ENCODE data around the gene PDE11A. TPM values are rescaled to one million over a fixed set of nuclear protein-coding genes. Genes with fewer than 3 reads are reported as not detected.

Gene PDE11A
- total RNA-seq, 2 experiments from 2014 or later, result not detected

DNA sequence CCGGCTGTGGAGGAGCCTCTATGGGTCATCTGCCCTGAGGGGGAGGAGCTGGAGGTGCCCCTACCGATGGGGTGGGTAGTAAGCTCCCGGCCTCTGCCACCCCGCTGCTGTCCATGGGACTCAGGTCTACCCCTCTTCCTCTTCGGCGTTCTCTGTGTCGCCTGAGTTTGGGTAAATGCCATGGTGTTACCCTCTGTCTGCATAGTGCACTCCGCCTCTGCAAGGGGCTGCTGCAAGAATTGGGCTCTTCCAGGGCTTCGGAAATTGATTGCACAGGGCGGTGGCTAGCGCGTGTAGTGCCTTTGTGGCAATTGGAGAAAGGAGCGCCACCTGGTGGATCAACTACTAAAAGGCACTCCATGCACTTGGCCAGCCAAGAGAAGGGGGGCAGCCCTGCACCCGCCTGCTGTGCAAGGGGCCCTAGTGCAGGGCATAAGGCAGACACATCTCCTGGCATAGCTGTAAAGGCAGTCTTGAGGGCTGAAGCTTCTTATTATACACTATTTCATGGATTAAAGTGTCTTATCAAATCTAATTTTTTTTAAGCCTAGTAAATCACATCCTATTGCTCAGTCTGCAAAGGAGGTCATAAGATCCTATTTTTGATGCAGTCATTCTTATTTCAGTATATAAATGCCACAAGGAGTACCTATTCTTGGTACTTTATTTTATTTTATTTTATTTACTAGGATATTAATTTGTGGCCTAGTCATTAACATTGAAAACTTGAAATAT is 308.9 kb downstream of the PDE11A start:
- Mint-ChIP-seq H3K27ac (no peak overlapping the region), H3K27me3 (peaks cover 17% of the 10 kb centered on the region), H3K4me1 (peaks cover 8% of the 10 kb centered on the region), H3K4me3 (no peak overlapping the region), H3K9me3 (no peaks in the 10 kb centered on the region), H3K36me3 (ENCODE audit: low read depth) (no peaks in the 10 kb centered on the region)
- ChIA-PET CTCF (interaction anchor here (0.6 to 1.6 kb wide), 3 partner anchors 9 to 92 kb away, joined by 3 to 5 read pairs (median 5); no protein-coding TSS in a partner anchor), POLR2A (no interaction called here)
- peak; percentile 85 for DNase-seq

DNA sequence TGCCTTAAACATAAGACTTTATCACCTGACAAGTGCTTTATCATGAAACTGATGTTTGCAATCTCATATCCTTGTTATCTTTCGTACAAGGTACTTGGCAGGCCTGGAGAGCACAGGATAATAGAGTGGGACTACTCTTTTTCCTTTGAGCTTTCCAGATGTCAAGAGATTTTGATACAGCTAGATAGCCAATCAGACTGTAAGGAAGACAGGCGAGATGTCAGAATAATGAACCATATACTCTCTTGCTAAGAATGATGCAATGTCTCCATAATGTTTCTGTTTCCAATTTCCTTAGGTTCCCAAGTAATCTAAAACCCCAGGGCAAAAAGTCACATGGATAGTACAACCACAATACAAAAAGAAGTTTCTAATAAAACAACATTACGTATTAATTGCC is 313.1 kb downstream of the PDE11A start:
- H3K4me1 Mint-ChIP-seq, result peaks cover 4% of the 10 kb centered on the region
- ChIA-PET POLR2A (interaction anchor here (0.6 kb wide), 1 partner anchor 426 kb away, joined by 4 read pairs; no protein-coding TSS in a partner anchor), CTCF (no interaction called here)
- no peak overlapping the region for H3K27ac Mint-ChIP-seq
- no peaks in the 10 kb centered on the region for H3K36me3 Mint-ChIP-seq (ENCODE audit: low read depth)
- peaks cover 23% of the 10 kb centered on the region for H3K27me3 Mint-ChIP-seq
- no peak for DNase-seq
- H3K9me3 Mint-ChIP-seq, result no peaks in the 10 kb centered on the region
- no peak overlapping the region for H3K4me3 Mint-ChIP-seq

DNA sequence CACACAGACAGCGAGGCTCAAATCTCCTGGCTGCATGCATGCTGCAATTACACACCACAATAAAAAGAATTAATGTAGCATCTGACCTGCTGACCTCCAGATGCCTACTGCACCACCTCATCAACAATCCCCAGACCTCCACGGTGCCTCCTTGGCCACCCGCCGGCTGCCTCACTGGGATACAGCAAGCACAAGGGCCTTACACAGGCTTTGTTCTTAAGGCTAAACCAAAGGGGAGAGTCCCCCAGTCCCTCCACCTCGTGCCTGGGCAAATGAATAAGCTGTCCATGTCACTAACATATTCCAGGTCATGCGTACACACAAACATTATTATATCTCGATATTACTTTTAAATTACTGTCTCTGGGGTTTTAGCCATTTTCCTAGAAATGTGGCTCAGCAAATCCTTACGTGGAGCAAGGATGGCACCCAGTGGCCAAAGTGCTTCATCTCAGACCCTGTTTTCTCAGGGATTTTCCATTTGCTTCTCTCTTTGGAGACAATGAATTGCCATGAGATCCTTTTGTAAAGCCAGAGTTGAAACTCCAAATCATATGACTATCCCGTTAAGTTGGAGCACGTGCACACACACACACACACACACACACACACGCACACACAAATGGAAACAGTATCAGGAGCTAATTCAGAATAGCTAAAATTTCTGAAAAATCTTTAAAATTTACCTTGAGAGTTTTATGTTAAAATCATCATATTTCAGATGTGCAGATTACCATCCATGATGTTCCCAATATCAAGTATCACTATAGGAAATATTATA is 313.8 kb downstream of the PDE11A start:
- ChIA-PET POLR2A (interaction anchor here (0.6 kb wide), 1 partner anchor 426 kb away, joined by 4 read pairs; no protein-coding TSS in a partner anchor), CTCF (interaction anchor here (1.1 kb wide), 1 partner anchor 26 kb away, joined by 3 read pairs; no protein-coding TSS in a partner anchor)
- DNase-seq, result no peak
- Mint-ChIP-seq H3K4me1 (peaks cover 4% of the 10 kb centered on the region), H3K36me3 (ENCODE audit: low read depth) (no peaks in the 10 kb centered on the region), H3K4me3 (no peak overlapping the region), H3K27ac (no peak overlapping the region), H3K9me3 (no peaks in the 10 kb centered on the region), H3K27me3 (peaks cover 25% of the 10 kb centered on the region)

DNA sequence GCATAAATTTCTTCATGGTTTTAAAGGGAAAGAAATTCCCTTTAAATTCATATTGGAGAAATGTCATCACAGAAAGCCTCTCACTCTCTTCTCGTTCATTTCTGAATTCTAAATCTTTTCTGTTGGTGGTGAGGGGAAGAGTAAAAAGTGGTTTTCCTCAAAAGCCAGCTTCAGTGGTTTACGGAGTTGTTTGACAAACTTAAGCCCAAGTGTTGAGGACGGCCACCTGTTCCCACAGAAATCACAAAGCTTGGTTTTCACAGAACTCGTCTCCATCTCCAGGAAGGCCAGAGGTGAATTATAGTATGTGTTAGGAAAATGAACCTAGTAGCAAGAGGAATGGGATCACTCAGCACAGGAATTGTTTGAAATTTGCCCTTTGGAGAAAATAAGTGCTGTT is 316.2 kb downstream of the PDE11A start:
- POLR2A ChIA-PET, result no interaction called here
- Mint-ChIP-seq H3K36me3 (ENCODE audit: low read depth) (no peaks in the 10 kb centered on the region), H3K4me1 (peaks cover 2% of the 10 kb centered on the region), H3K9me3 (no peaks in the 10 kb centered on the region), H3K27ac (no peak overlapping the region), H3K4me3 (no peak overlapping the region), H3K27me3 (peaks cover 19% of the 10 kb centered on the region)
- CTCF ChIA-PET, result no interaction called here
- DNase-seq, result no peak

DNA sequence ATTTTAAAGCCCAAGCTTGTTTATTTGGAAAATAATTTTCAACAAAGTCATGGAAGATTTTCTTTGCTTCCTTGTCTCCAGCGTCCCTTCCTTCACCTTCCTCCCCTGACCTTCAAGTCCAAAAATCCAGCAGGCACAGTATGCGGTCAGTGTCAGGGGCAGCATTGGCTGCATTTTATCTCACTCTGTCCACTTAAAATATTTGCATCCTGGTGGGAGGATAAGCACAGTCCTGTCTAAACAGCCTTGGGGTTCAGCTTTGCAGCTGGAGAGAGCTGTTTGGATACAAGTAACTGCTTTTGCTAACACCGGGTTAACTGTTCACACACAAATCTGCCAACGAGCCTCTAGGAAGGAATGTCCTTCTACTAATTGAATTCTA is 318.1 kb downstream of the PDE11A start:
- no peak overlapping the region for H3K27ac Mint-ChIP-seq
- no peak overlapping the region for H3K4me3 Mint-ChIP-seq
- ChIA-PET POLR2A (no interaction called here), CTCF (no interaction called here)
- H3K9me3 Mint-ChIP-seq, result no peaks in the 10 kb centered on the region
- peaks cover 2% of the 10 kb centered on the region for H3K4me1 Mint-ChIP-seq
- no peaks in the 10 kb centered on the region for H3K36me3 Mint-ChIP-seq (ENCODE audit: low read depth)
- H3K27me3 Mint-ChIP-seq, result peaks cover 10% of the 10 kb centered on the region
- no peak for DNase-seq

DNA sequence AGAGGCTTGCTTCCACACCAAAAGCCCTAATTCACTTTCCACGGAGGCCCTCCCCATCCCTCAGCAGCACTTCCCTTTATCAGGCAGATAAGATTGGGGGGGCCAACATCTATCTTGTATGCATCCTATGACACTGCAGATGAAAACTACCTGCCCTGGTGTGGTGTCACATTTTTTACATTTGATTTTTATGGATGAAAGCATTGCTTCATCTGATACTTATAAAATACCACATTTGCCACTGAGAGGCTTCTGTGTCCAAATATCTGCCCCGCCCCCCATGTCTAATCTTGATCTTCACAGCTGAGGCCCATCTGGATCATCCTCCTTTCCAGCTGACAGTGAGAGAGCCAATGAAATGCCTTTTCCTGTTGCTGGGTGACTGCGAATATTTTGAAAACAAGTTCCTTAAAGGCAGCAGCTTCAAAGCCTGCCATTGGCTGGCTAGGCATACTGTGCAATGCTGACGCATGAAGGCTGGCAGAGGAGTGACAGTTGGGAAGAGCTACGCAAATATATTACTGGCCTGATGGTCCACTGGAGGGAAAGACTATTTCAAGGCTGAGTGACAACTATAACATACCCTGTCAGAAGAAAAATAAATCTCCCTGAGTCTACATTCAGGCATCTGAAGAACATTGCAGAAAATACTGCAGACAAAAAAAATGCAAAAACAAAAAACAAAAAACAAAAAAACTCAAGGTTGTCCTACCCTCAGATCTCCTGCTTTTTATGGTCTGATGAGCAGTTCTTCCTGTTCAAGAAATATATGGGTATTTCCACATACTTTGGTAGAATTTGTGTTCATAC is 318.7 kb downstream of the PDE11A start:
- CTCF ChIA-PET, result no interaction called here
- POLR2A ChIA-PET, result no interaction called here
- Mint-ChIP-seq H3K36me3 (ENCODE audit: low read depth) (no peaks in the 10 kb centered on the region), H3K9me3 (no peaks in the 10 kb centered on the region), H3K27me3 (peaks cover 10% of the 10 kb centered on the region), H3K4me3 (no peak overlapping the region), H3K4me1 (peaks cover 2% of the 10 kb centered on the region), H3K27ac (peak overlapping the region; percentile 37)
- peak; percentile 12 for DNase-seq

DNA sequence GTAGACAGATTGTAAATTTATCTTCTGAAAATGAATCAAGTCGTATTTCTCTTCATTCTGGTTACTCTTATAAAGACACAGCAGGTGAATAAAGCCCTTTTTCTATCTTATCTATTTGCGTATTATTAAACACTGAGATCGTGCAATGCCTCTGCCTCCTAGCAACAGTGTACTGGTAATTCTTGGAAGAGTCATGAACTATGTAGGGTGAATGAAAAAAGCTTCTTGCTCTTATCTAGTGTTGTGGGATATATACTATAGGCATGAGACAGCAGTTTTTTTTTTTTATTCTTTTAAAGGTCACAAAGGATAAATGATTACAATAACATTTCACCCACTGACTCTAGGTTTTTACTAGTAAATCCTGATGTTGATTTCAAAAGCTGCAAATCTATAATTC is 324.2 kb downstream of the PDE11A start:
- H3K27ac Mint-ChIP-seq, result no peak overlapping the region
- CTCF ChIA-PET, result no interaction called here
- POLR2A ChIA-PET, result no interaction called here
- H3K4me3 Mint-ChIP-seq, result no peak overlapping the region
- DNase-seq, result no peak
- peaks cover 5% of the 10 kb centered on the region for H3K27me3 Mint-ChIP-seq
- no peaks in the 10 kb centered on the region for H3K36me3 Mint-ChIP-seq (ENCODE audit: low read depth)
- H3K4me1 Mint-ChIP-seq, result no peaks in the 10 kb centered on the region
- no peaks in the 10 kb centered on the region for H3K9me3 Mint-ChIP-seq

DNA sequence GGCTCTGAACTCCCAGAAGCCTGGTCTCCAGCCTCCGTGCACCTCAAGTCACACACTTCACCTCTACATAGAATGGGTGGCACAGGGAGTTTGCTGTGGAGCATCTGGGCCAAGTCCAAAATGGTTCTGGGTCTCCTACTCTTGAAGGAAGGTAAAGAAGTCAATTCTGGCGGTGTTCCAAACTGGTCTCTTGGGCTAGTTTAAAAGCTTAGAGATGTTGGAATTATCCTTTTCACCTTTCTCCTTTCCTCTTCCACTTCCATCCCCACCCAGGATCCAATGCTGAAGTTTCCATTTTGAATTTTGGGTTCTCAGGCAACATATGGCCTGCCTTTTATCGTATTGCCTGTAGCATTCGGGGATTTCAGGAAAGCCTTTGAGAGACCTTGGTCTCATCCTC is 325.2 kb downstream of the PDE11A start:
- Mint-ChIP-seq H3K27ac (no peak overlapping the region), H3K36me3 (ENCODE audit: low read depth) (no peaks in the 10 kb centered on the region)
- POLR2A ChIA-PET, result no interaction called here

DNA sequence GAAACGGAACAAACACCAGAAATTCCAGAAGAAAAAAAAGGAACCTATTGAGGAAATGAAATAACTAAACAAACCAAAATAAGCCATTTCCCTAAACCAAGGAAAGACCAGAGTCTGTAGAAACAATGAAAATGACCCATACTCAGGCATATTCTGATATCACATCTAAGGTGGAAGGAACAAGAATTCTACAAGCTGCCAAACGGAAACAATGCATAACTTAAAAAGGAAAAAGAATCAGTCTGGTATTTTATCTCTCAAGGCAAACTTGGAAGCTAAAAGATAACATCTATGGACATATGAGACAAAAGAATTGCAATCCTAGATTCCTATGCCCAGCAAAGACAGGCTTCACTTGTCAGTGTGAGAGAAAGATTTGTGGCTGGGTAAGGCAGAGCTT is 326.2 kb downstream of the PDE11A start:
- ChIA-PET POLR2A (no interaction called here), CTCF (no interaction called here)
- H3K4me1 Mint-ChIP-seq, result no peaks in the 10 kb centered on the region
- H3K4me3 Mint-ChIP-seq, result no peak overlapping the region
- no peaks in the 10 kb centered on the region for H3K36me3 Mint-ChIP-seq (ENCODE audit: low read depth)
- no peaks in the 10 kb centered on the region for H3K9me3 Mint-ChIP-seq
- DNase-seq, result no peak
- peaks cover 8% of the 10 kb centered on the region for H3K27me3 Mint-ChIP-seq
- H3K27ac Mint-ChIP-seq, result no peak overlapping the region

More for the DNA sequence above, 325.2 kb downstream of the PDE11A start:
- DNase-seq, result no peak
- CTCF ChIA-PET, result no interaction called here
- no peaks in the 10 kb centered on the region for H3K9me3 Mint-ChIP-seq
- no peaks in the 10 kb centered on the region for H3K4me1 Mint-ChIP-seq
- no peak overlapping the region for H3K4me3 Mint-ChIP-seq
- H3K27me3 Mint-ChIP-seq, result peaks cover 5% of the 10 kb centered on the region

DNA sequence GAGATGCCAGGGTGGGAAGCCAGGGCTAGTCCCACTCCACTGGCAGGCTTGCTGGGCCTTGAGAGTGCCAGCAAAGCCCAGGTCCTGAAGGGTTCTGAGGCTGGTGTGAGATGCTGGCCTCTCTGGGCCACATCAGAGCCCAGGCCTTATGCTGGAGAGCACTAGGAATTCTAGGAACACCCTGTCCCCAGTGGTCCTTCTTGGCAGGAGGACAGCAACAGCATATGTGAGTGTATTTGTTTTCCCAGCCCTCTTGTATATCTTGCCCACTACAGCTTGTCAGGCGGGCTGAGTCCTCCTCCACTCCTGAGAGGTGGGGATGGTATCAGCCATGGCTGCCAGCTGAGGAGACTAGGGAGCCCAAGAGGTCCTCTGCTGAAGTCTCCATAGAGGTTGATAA is 327.0 kb downstream of the PDE11A start:
- Mint-ChIP-seq H3K9me3 (no peaks in the 10 kb centered on the region), H3K36me3 (ENCODE audit: low read depth) (no peaks in the 10 kb centered on the region), H3K27ac (no peak overlapping the region), H3K4me1 (no peaks in the 10 kb centered on the region), H3K4me3 (no peak overlapping the region), H3K27me3 (peaks cover 10% of the 10 kb centered on the region)
- POLR2A ChIA-PET, result no interaction called here
- CTCF ChIA-PET, result no interaction called here
- no peak for DNase-seq

DNA sequence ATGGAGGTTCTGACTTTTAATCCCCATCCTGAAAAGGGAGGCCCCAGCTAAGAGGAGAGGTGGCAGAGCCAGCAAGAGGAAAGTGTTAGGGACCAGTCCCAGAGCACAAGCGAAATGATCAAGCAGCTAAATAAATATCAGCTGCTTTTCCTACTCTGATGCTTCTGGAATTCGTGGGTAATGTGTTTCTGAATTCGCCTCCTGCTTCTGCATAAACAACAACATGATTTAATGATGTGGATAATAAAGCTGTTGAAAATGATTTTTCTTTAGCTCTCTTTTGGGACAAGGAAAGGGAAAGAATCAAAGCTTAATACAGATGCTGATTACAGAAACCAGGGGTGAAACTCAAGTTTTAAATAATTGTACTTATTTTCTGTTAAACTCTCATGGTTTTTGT is 329.7 kb downstream of the PDE11A start:
- Mint-ChIP-seq H3K4me3 (no peak overlapping the region), H3K27me3 (peaks cover 8% of the 10 kb centered on the region), H3K27ac (no peak overlapping the region), H3K4me1 (no peaks in the 10 kb centered on the region), H3K9me3 (no peaks in the 10 kb centered on the region), H3K36me3 (ENCODE audit: low read depth) (no peaks in the 10 kb centered on the region)
- ChIA-PET POLR2A (no interaction called here), CTCF (interaction anchor here (2.4 kb wide), 1 partner anchor 9 kb away, joined by 9 read pairs; no protein-coding TSS in a partner anchor)
- DNase-seq, result no peak

DNA sequence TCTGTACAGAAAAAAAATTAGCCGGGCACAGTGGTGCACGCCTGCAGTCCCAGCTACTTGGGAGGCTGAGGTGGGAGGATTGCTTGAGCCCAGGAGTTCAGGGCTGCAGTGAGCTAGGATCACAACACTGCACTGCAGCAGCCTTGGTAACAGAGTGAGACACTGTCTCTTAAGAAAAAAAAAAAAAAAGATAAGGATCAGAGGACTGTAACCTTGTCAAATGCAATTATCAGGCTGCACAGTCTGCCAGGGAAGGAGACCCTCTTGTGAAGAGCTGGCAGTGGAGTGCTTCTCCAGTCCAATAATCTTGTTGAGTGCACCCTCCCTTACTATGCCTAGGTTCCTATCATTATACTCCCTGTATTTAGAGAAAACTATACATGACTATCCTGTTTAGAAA is 330.7 kb downstream of the PDE11A start:
- Mint-ChIP-seq H3K9me3 (no peaks in the 10 kb centered on the region), H3K27me3 (peaks cover 8% of the 10 kb centered on the region), H3K4me1 (no peaks in the 10 kb centered on the region), H3K4me3 (no peak overlapping the region), H3K36me3 (ENCODE audit: low read depth) (no peaks in the 10 kb centered on the region), H3K27ac (no peak overlapping the region)
- POLR2A ChIA-PET, result no interaction called here
- CTCF ChIA-PET, result interaction anchor here (2.4 kb wide), 1 partner anchor 10 kb away, joined by 9 read pairs; no protein-coding TSS in a partner anchor
- DNase-seq, result no peak

DNA sequence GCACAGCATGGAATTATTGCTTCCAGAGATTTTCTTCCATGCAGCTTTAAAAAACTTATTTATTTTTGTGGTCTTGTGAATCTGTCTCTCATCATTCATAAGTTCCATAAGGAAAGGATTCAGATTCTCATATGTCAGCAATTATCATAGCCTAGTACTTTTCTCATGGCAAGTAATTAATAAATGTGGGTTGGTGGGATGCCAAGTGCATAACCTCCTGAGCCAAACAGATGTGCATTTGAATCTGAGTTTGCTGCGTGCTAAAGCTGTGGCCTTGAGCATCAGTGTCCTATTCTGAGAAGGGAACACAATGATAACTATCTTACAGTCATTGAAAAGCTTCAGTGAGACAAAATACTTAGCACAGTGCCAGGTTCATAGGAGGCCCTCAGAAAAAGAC is 331.9 kb downstream of the PDE11A start:
- Mint-ChIP-seq H3K27ac (no peak overlapping the region), H3K36me3 (ENCODE audit: low read depth) (no peaks in the 10 kb centered on the region), H3K4me1 (no peaks in the 10 kb centered on the region), H3K4me3 (no peak overlapping the region), H3K27me3 (peaks cover 5% of the 10 kb centered on the region), H3K9me3 (no peaks in the 10 kb centered on the region)
- ChIA-PET POLR2A (no interaction called here), CTCF (interaction anchor here (1.2 to 2.4 kb wide), 2 partner anchors 9 to 11 kb away, joined by 3 to 9 read pairs; no protein-coding TSS in a partner anchor)
- no peak for DNase-seq

Measured in activated CD4-positive, alpha-beta T cell treated with anti-CD3 and anti-CD28 coated beads, Interleukin-2, amount 10 ng/mL, durations not matched to agents 7 days and 5 days (primary cell).